Right kidney (tissue), 1 donor: ENCODE data around the gene ACOXL.

Experiments
- DNase-seq: peaks from one replicate; pipeline ENCODE4 v3.0.0-alpha.2; 2016

The ACOXL gene

DNA sequence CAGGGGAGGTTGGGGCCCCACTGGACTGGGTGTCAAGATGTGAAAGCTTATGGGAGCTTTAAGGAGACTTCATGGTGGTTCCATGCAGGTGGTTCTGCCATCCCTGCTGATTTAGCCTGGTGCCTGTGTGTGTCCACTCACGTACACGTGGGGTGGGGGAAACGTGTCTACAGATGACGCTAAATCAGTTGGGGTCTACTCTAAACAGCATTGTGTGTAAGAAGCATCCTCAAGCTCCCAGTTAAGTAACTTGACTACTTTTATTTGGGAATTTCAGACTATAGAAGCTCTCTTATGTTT, 435.4 kb downstream of the ACOXL start:
- DNase-seq, result no peak
